ENCODE data around the gene CAPZB.
A peak's percentile ranks its signal among the peaks of the same experiment; 100 is the strongest.

Gene CAPZB

DNA sequence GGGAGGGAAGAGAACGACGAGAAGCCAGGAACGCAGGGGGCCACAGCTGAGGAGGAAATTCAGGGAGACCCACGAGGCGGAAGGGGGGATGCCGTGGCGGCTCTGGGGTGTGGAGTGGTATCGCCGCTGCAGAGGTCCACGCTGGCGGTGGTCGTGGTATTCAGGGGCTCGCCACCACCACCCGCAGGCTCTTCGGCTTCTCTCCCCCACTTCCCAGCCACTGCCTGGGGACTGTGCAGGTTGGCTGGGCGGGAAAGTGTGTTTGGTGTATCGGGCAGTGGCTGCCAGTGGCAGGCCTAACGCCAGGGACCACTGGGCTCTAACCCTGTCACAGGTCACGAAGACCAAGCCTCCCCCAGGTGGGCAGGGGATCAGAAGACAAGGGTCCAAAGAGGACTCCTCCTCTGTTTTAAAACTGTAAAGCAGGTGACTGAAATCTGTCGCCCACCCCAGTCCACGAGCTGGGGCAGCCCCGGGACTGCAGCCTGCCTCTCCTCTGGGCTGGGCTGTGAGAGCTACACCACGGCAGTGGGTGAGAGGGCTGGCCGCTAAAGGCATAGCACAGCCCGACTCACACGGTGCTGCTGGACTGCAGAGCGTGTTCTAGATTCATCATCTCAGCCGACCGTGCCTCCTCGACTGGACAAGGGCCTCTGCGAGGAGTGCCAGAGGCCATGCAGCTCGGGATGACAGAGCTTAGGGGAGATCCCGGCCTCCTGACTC lies 142.3 kb downstream of the CAPZB start:
- no peak for DNase-seq

GRCh38 chr1:19342062-19342750 lies 143.1 kb downstream of the CAPZB start:
- no peak for DNase-seq

GRCh38 chr1:19341201-19342061 lies 143.9 kb downstream of the CAPZB start:
- DNase-seq: peak; percentile 60 to 78

- DNase-seq: no peak
Measured at GRCh38 chr1:19340387-19340937, 144.9 kb downstream of the CAPZB start.

DNA sequence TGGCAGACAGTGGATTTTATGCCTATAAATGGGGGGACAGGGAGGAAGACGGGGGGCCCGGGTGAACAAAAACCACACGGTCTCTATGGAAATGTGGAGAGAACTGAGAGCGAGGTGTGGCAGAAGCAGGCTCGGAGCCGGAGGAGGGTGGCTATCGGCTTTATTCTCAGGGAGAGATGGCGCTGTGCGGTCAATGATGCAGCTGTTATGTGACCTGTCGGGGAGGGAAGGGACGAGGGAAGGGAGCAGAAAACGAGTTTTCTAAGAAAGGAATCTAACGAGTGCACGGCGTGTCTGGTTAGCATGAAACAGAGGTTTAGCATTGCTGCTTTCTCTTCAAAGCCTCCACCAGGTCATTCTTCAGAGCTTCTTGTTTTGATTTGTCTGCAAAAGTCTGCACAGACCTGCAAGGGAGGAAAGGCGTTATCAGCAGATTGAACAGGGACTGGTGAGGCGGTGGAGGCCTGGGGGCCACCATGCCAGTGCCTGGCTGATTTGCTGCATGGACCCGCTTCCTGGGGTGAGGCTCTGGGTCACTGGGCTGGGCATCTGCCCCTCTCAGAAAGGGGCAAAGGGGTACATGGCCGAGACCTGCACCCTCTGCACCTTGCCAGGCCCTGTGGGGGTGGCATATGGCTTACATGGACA lies 146.0 kb downstream of the CAPZB start:
- DNase-seq: no peak

DNA sequence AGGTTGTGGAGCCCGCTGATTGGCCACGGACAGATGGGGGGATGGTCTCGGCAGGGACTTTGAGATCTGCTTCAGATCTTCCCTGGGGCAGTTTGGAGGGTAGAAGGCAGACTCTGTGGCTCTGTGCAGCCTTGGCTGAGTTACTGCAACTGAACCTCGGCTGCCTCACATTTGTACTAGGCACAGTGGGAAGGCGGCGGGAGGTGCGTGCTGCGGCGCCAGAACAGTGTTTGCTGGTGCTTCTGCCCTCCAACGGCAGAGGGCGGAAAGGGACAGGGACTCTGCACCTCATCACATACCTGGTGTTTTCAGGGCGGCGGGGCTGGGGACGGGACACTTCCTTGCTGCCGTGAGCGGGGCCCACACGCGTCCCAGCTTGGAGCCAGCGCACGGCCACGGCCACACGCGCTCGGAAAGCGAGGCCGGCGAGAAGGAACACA lies 147.0 kb downstream of the CAPZB start:
- DNase-seq: no peak

GRCh38 chr1:19337289-19337688 lies 148.1 kb downstream of the CAPZB start:
- DNase-seq: no peak

- peak; percentile 25 to 33 for DNase-seq
Measured at GRCh38 chr1:19336543-19336942, 148.8 kb downstream of the CAPZB start.

DNA sequence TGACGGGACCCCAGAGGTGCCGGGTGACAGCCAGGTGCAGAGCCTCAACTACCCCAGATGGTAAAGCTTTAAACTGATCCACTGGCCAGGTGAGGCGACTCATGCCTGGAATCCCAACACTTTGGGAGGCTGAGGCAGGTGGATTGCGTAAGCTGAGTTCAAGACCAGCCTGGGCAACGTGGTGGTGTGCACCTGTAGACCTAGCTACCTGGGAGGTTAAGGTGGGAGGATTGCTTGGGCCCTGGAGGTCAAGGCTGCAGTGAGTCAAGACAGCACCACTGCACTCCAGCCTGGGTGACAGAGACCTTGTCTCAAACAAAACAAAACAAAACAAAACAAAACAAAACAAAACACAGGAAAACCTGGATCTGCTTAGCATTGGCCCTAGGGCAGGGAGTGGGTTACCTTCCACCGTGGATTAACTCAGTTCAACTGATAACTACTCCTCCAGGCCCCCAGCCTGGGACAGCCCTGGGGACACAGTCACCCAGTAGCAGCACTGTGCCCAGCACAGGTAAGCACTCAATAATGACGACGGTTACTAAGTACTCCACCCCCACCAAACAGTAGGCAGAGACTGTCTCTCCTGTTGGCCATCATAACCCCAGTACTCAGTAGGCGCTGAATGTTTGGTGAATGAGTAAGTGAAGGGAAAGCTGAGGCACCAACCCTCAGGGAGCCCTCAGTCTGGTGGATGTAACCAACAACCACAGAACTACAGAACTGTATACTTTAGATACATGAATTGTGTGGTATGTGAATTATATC lies 151.6 kb downstream of the CAPZB start:
- no peak for DNase-seq

DNA sequence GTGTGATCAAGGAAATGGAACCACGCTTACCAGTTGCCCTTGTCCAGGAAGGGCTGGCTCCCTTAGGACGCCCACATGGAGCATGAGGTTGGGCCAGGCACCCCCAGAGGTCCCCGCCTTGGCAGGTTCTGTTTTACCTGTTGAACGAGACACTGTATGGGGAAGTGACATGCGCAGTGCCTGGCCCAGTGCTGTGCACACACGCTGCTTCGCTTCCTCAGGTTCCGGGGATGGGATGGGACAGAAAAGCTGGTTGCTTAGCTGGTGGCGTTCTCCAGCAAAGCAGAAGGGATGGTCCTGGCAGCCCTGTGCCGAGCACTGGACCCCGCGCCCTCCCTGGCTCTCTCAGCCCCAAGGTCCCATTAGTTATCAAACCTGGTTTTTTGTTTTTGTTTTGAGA lies 152.5 kb downstream of the CAPZB start:
- DNase-seq: no peak

DNA sequence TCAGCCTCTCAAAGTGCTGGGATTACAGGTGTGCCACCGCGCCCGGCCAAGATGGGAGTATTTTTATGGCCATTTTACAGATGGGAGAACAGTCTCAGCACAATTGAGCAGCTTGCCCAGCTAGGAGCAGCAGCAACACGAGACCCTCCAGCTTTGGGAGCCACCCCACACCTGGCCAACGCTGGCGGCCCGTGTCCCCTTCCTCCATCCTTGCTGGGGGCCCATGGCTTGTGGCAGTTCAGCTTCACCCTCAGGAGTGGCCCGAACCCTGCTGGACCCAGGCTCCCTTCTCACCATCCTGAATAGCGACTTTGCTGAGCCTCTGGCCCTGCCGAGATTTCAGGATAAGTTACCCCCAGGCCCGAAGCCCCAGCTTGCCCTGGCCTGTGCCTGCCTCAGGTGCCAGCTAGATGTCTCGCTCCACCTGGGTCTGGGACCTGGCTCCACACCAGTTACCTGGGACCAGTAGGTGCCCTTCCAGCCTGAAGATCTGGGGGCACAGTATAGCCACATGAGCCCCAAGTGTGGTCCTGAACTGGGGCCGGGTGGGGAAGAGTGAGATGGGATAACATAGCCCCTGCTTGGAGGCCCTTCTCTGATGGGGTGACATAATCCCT lies 154.0 kb downstream of the CAPZB start:
- DNase-seq: no peak

GRCh38 chr1:19330449-19331135 lies 154.7 kb downstream of the CAPZB start:
- no peak for DNase-seq

- no peak for DNase-seq
Measured at GRCh38 chr1:19329611-19330010, 155.7 kb downstream of the CAPZB start.

DNA sequence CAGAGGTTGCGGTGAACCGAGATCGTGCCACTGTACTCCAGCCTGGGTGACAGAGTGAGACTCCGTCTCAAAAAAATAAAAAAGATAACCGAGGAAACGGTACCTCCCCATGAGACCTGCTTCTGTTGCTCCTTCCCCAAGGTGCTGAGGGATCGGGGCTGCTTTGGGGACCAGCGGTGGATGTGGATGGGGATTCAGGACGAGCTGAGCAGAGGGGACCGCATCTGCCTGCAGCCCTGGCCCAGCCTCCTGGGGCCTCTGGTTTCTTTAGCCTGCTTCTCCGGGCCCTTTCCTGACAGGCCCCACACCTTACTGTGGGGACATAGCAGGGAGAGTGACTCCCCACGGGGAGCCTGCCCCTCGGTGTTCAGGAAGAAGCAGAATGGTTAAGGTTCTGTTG lies 156.2 kb downstream of the CAPZB start:
- no peak for DNase-seq

DNA sequence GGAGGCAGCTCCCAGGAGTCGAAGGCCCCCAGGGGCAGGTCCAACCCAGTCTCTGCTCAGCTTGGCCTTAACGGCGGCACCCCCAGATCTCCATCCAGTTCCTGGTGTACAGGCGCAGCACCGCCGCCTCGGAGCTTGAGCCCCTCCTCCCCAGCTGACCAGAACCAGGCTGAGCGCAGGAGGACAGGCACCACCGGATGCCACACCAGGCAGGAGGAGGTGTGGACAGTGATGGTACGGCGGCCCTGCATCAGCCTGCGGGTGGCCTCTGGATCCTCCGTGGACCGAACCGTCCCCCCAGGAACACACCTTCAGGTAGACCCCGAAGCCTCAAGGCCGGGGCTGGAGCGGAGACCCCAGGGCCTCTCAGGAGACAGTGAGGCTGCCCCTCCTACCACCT lies 156.9 kb downstream of the CAPZB start:
- DNase-seq: no peak

DNA sequence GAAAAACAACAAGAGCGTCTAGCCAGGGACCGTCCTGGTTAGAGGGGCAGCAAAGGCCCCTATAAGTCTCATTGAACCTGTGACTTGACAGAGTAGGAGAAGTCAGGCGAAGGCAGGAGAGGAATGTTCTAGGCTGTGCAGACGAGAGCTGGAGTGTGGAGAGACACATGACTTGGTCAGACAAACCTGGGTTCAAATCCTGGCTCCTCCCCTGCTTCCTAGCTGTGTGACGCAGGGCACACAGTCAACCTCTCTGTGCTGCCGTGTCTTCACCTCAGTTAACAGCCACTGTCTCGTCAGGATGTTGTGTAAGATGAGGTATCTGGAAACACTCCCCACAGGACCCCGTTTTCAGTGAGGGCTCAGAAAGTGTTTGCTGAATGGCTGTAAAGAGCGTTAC lies 157.6 kb downstream of the CAPZB start:
- no peak for DNase-seq

DNA sequence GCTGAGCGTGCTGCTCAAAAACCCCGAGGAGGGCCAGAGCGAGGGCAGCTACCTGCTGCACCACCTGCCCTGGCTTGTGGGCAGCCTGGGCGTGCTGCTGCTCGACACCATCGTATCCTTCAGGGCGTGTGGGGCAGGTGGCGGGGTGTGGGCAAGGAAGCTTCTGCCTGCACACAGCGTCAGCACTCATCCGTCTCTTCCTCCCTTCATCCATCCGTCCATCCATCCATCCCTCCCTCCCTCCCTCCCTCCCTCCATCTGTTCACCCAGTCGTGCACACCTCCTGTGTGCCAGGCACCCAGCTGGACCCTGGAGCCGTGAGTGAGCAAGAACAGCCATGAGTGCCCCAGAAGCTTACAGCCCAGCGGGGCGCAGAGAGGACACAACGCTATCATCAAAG lies 158.0 kb downstream of the CAPZB start:
- no peak for DNase-seq

- DNase-seq: no peak
Measured at GRCh38 chr1:19326748-19327065, 158.6 kb downstream of the CAPZB start.

DNA sequence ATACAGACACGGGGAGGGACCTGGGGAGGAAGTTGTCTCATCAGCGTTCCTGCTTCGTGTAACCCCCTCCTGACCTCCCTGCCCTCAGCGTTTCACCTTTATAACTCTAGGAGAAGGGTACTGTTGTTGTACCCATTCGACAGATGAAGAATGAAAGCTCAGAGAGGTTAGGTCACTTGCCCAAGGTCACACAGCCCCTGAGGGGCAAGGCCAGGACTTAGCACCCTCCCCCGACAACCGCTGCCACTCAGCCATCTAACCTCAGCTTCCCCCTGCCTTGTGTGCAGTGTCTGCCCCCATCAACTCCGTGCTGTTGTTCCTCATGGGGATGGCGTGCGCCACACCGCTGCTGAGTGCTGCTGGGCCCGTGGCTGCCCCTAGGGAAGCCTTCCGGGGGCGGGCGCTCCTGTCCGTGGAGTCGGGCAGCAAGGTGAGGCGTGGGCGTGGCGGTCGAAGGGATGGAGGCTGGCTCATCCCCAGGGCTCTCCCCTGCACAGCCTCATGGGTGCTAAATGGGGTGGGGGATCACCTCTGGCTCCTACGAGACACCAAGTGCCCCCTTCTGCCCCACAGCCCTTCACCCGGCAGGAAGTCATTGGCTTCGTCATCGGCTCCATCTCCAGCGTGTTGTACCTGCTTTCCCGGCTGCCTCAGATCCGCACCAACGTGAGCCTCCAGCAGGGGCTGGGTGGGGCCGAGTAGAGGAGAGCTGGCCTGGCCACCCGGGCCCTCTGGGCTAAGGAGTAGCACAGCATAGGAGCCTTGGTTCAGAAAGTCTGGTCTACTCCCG lies 159.2 kb downstream of the CAPZB start:
- no peak for DNase-seq

DNA sequence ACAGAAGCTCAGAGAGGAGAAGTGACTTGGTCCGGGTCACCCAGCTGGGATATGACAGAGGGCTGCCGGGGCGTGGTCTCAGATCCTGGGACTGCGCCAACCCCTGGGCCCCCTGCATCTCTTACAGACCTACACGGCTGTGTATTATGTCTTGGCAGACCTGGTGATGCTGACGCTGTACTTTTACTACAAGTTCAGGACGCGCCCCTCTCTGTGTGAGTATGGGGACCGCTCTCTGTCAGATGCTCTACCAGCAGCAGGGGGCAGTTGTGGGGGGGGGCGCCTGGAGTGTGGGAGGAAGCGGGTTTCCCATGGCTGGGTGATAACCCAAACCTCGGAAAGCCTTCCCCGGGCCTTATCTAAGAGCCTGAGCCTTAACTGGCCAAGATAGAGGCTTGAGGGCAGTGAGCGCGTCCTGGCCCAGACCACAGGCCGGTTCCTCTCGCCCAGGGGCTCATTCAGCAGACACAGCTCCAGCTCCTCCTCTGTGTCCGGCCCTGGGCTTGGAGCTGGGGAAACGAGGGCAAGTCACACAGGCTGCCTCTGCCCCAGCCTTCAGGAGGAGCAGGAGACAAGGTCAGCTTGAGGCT lies 159.9 kb downstream of the CAPZB start:
- no peak for DNase-seq
